HepG2 (cell line): ENCODE results near the gene NUDT1. TPM values are rescaled to one million over a fixed set of nuclear protein-coding genes. Genes with fewer than 3 reads are reported as not detected.

Experiments used
- ATAC-seq: fragments of 200-7000 bp; cut with Tn5 transposase; 3 replicates; pipeline ENCODE4 v1.9.1; 2020; ENCODE audit warnings: mild to moderate bottlenecking, moderate library complexity
- BruUV-seq: library from RNA; stranded (reverse); fragments of 400-500 nt; replicated peaks from 2 replicates; lab custom pipeline; 2021; lab: Mats Ljungman, UMichigan
- CTCF ChIA-PET: fragments of 300-600 bp; formaldehyde crosslinking; extraction: SDS; loops from one replicate; lab custom pipeline; 2021; ENCODE audit warnings: low total read pairs, inconsistent platforms, low intra/inter-chr PET ratio; lab: Yijun Ruan, JAX
- POLR2A ChIA-PET: fragments of 350-600 bp; sonication (Branson Sonifier 250); formaldehyde crosslinking; loops from one replicate; lab custom pipeline; 2020; ENCODE audit warnings: antibody characterized with exemption, inconsistent platforms; lab: Yijun Ruan, JAX
- DNase-seq: peaks from one replicate; pipeline ENCODE4 v3.0.0-alpha.2; 2015; ENCODE audit warnings: low spot score
- FAIRE-seq: peaks from 3 replicates; lab custom pipeline; 2011; peaks lifted over from hg19 to GRCh38; lab: Jason Lieb, UNC
- H2AFZ ChIP-seq: one replicate; pipeline ENCODE4 v1.6.1; 2011; ENCODE audit warnings: low read length, inconsistent platforms
- H3K27ac ChIP-seq: fragments of 300-600 bp; 3 replicates; pipeline ENCODE4 v1.8.0; 2011; ENCODE audit warnings: mixed run types, mild to moderate bottlenecking, mixed read lengths, low read length, inconsistent platforms; ENCODE audit not compliant: insufficient read depth; ENCODE audit errors: extremely low read length
- H3K27me3 ChIP-seq, 2 experiments: fragments of 200-600 bp in 1 of 2; 2 replicates in 1 of 2; 3 replicates in 1 of 2; pipeline versions ENCODE4 v1.6.0 to v1.8.0; 2011; ENCODE audit warnings: low read length in 2 of 2, mild to moderate bottlenecking in 2 of 2, moderate library complexity in 2 of 2, inconsistent platforms in 1 of 2; ENCODE audit not compliant: insufficient read depth in 2 of 2, control insufficient read depth in 1 of 2
- H3K36me3 ChIP-seq, 2 experiments: fragments of 200-600 bp in 1 of 2; replicated peaks in 1 of 2; 2 replicates in 1 of 2; 3 replicates in 1 of 2; pipeline versions ENCODE4 v1.5.1 to v1.8.0; 2011; ENCODE audit warnings: low read length in 2 of 2, inconsistent platforms in 1 of 2; ENCODE audit not compliant: insufficient read depth in 2 of 2, control insufficient read depth in 1 of 2
- H3K4me1 ChIP-seq: 2 replicates; pipeline ENCODE4 v1.5.1; 2012; ENCODE audit warnings: low read length, inconsistent platforms; ENCODE audit not compliant: insufficient read depth
- H3K4me2 ChIP-seq: 2 replicates; pipeline ENCODE4 v1.6.0; 2011; ENCODE audit warnings: low read depth, low read length, inconsistent platforms
- H3K4me3 ChIP-seq, 3 experiments: fragments of 200-600 bp in 1 of 3; sonication (generic), shearing (Covaris generic) in 1 of 3; replicated peaks in 1 of 3; 2 replicates each; pipeline ENCODE4 v1.5.1; 2011 to 2016; ENCODE audit warnings: low read length in 3 of 3, inconsistent platforms in 2 of 3, low read depth in 2 of 3, mild to moderate bottlenecking in 2 of 3, control low read depth in 1 of 3, mixed read lengths in 1 of 3; ENCODE audit not compliant: insufficient read depth in 1 of 3
- H3K79me2 ChIP-seq: one replicate; pipeline ENCODE4 v1.6.1; 2011; ENCODE audit warnings: low read length, inconsistent platforms; ENCODE audit not compliant: insufficient read depth
- H3K9ac ChIP-seq: 2 replicates; pipeline ENCODE4 v1.6.0; 2011; ENCODE audit warnings: mild to moderate bottlenecking, low read depth, low read length, inconsistent platforms; ENCODE audit not compliant: insufficient read depth
- H3K9me3 ChIP-seq: 2 replicates; pipeline ENCODE4 v1.5.1; 2012; ENCODE audit warnings: mild to moderate bottlenecking, low read length
- H4K20me1 ChIP-seq: 2 replicates; pipeline ENCODE4 v1.6.0; 2011; ENCODE audit warnings: inconsistent platforms, mild to moderate bottlenecking, low read length, moderate library complexity; ENCODE audit not compliant: insufficient read depth
- ATF2 ChIP-seq: sonication (generic); formaldehyde crosslinking; IDR thresholded peaks from 2 replicates; pipeline ENCODE4 v1.4.0; 2020; ENCODE audit warnings: missing genetic modification reagents
- ATF7-NPFF ChIP-seq: sonication (generic); formaldehyde crosslinking; IDR thresholded peaks from 2 replicates; pipeline ENCODE4 v1.8.1; 2023; ENCODE audit warnings: mild to moderate bottlenecking, low read depth, missing genetic modification reagents, moderate library complexity
- FOSL1 ChIP-seq: sonication (generic); formaldehyde crosslinking; IDR thresholded peaks from 2 replicates; pipeline ENCODE4 v1.9.0; 2021; ENCODE audit warnings: missing genetic modification reagents, borderline replicate concordance
- HDAC2 ChIP-seq: sonication (generic); formaldehyde crosslinking; IDR thresholded peaks from 2 replicates; pipeline ENCODE4 v1.4.0; 2020; ENCODE audit warnings: missing genetic modification reagents
- PHB2 ChIP-seq: fragments of 450-650 bp; IDR thresholded peaks from 2 replicates; pipeline ENCODE4 v1.6.1; 2018; ENCODE audit not compliant: partially characterized antibody
- TEAD2 ChIP-seq: sonication (generic); formaldehyde crosslinking; IDR thresholded peaks from 2 replicates; pipeline ENCODE4 v1.9.0; 2021; ENCODE audit warnings: missing genetic modification reagents
- TMF1 ChIP-seq: sonication (generic); formaldehyde crosslinking; IDR thresholded peaks from 2 replicates; pipeline ENCODE4 v1.8.1; 2022; ENCODE audit warnings: low read depth, missing genetic modification reagents
- ZC3H13 ChIP-seq: sonication (generic); formaldehyde crosslinking; IDR thresholded peaks from 2 replicates; pipeline ENCODE4 v1.8.1; 2023; ENCODE audit warnings: mild to moderate bottlenecking, missing genetic modification reagents, moderate library complexity
- ZNF556 ChIP-seq: sonication (generic); formaldehyde crosslinking; IDR thresholded peaks from 2 replicates; pipeline ENCODE4 v1.4.0; 2020; ENCODE audit warnings: mild to moderate bottlenecking, missing genetic modification reagents, borderline replicate concordance
- ZNF567 ChIP-seq: sonication (generic); formaldehyde crosslinking; IDR thresholded peaks from 2 replicates; pipeline ENCODE4 v1.8.1; 2023; ENCODE audit warnings: mild to moderate bottlenecking, missing genetic modification reagents, borderline replicate concordance
- ZNF639 ChIP-seq: conservative IDR thresholded peaks from 2 replicates; pipeline ENCODE4 v1.6.1; 2018; ENCODE audit warnings: missing genetic modification reagents
- ZSCAN5A ChIP-seq: sonication (generic); formaldehyde crosslinking; IDR thresholded peaks from 2 replicates; pipeline ENCODE4 v1.8.0; 2022; ENCODE audit warnings: mild to moderate bottlenecking, missing genetic modification reagents, borderline replicate concordance
- WGBS: methylation state at CpG from one replicate; pipeline ENCODE4 v1.1.6; 2017; ENCODE audit warnings: low lambda C conversion rate; 5-methylcytosine and 5-hydroxymethylcytosine counted together
- in situ Hi-C: cut with HindIII; loops from 2 replicates; pipeline ENCODE4 v1.10.0; 2017; ENCODE audit warnings: low pct_unique_long_range_greater_than_20kb; ENCODE audit not compliant: extremely low pct_ligation_motif_present
- intact Hi-C: fragments of 100-400 bp; cut with micrococcal nuclease; formaldehyde crosslinking; loops from one replicate; pipeline ENCODE4 v1.10.0; 2022; ENCODE audit not compliant: unreplicated experiment
- polyA plus RNA-seq, 8 experiments: library from polyadenylated mRNA; depleted of rRNA in 3 of 8; stranded (reverse) in 7 of 8; unstranded in 1 of 8; fragments of >200 nt; fragmentation: Illumina TruSeq in 4 of 8; extraction: Trizol in 4 of 8; gene quantifications; 2 replicates each; pipeline versions ENCODE4 v1.2.1 to v1.2.3, GENCODE V29; 2011 to 2016; ENCODE audit warnings: low read depth in 4 of 8, missing spikeins in 1 of 8, mixed read lengths in 1 of 8; ENCODE audit not compliant: insufficient read depth in 1 of 8
- total RNA-seq, 5 experiments: library from RNA; depleted of rRNA; stranded (reverse); fragments of >200 nt; fragmentation: Illumina TruSeq; extraction: Trizol; gene quantifications; 2 replicates each; pipeline ENCODE4 v1.2.3, GENCODE V29; 2016; ENCODE audit warnings: low read depth in 1 of 5

The NUDT1 gene
- total and polyA plus RNA-seq, 2 of the 13 experiments (the other 11 are each of a cell fraction or from before 2014, with no cell fraction given), result 9.1 to 26.8 TPM

- intact Hi-C loops (loop anchor here (5.0 kb wide), 1 partner anchor 91 kb away; no protein-coding TSS in a partner anchor), in situ Hi-C loops (no loop called here)
- Histone ChIP-seq H3K27ac (no peak overlapping the region), H3K4me3 (no peak overlapping the region), H3K4me1 (0 out of 2 replicates have a peak, but pooled peaks cover 8% of the 10 kb centered on the region), H3K27me3 (no peaks in the 10 kb centered on the region), H3K79me2 (peaks cover 11% of the 10 kb centered on the region), H2AFZ (no peak overlapping the region), H3K4me2 (no peak overlapping the region), H4K20me1 (no peaks in the 10 kb centered on the region), H3K9me3 (peaks cover 8% of the 10 kb centered on the region), H3K36me3 (peaks cover 37 to 55% of the 10 kb centered on the region in 2 experiments; a peak in 4 of 5 replicates), H3K9ac (no peak overlapping the region)
- no peak for TF ChIP-seq PHB2
- no peak for TF ChIP-seq ATF2 (CRISPR knock-in tag)
- TF ChIP-seq HDAC2, result no peak
- no peak for TF ChIP-seq TMF1 (CRISPR knock-in tag)
- no peak for TF ChIP-seq ZNF556 (CRISPR knock-in tag)
- no peak for TF ChIP-seq ZSCAN5A
- no peak for TF ChIP-seq ZC3H13 (CRISPR knock-in tag)
- TF ChIP-seq TEAD2 (CRISPR knock-in tag), result no peak
- no peak for TF ChIP-seq ZNF567 (CRISPR knock-in tag)
- TF ChIP-seq ATF7-NPFF (CRISPR knock-in tag), result no peak
- no peak for TF ChIP-seq FOSL1 (CRISPR knock-in tag)
- no peak for TF ChIP-seq ZNF639 (CRISPR knock-in tag)
- ChIA-PET CTCF (no interaction called here), POLR2A (no interaction called here)
- DNase-seq (no peak), ATAC-seq (no peak), FAIRE-seq (no peak)
- no TSS peak for BruUV-seq
- WGBS, result 100% methylated on average over 1 of the region's 15 CpGs
Measured at GRCh38 chr7:2198206-2198605, 43.8 kb upstream of the NUDT1 start.
